ENCODE results near the gene LDHA. TPM values are rescaled to one million over a fixed set of nuclear protein-coding genes. Genes with fewer than 3 reads are reported as not detected.
A peak's percentile ranks its signal among the peaks of the same experiment; 100 is the strongest.

The LDHA gene
- total and polyA plus RNA-seq, 9 of the 15 experiments (the other 6 are each of a cell fraction or from before 2014, with no cell fraction given): 535 to 3,001 (median 926) TPM

DNA sequence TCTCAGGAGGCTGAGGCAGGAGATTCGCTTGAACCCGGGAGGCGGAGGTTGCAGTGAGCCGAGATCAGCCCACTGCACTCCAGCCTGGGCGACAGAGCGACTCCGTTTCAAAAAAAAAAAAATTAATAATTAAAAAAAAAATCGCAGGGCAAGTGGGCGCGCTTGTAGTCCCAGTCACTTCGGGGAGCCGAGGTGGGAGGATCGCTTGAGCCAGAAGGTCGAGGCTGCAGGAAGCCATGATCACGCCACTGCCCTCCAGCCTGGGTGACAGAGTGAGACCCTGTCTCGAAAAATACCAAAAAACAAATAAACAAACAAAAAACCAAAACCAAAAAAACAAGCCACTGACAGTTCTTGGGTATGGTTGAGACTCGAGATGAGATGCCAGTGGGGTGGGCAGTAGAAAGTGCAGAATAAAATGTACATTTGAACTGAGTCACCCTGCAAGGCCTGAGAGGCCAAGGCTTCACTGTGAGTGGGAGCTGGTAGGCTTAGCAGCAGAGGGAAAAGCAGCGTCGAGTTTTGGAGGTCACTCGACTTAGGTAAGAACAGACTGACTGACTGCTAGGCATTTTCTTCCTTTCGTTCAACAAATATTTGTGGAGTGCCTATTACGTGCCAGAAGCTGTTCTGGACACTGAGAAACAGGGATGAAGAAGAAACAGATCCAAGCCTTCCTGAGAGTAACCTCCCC is 635 bp upstream of the LDHA start (continued):
- TF ChIP-seq SMARCA4 (IDR thresholded peaks at IDR 0.05) (peak; percentile 16; the same call in 1 of the 2 replicates), ZNF263 (CRISPR knock-in tag; IDR thresholded peaks at IDR 0.05; ENCODE audit: borderline replicate concordance) (no peak), ETV1 (tag; conservative IDR thresholded peaks at IDR 0.05; ENCODE audit: low read depth) (0 out of 2 replicates have a peak, but pooled peaks have one; percentile 22), MEIS2 (IDR thresholded peaks at IDR 0.05; ENCODE audit: partially characterized antibody) (peak; percentile 2), ZNF311 (CRISPR knock-in tag; IDR thresholded peaks at IDR 0.05) (0 out of 2 replicates have a peak, but pooled peaks have one; percentile 17), ZNF197 (CRISPR knock-in tag; IDR thresholded peaks at IDR 0.05; ENCODE audit: low read depth) (0 out of 2 replicates have a peak, but pooled peaks have one; percentile 58), THRAP3 (IDR thresholded peaks at IDR 0.05; ENCODE audit: borderline replicate concordance) (0 out of 2 replicates have a peak, but pooled peaks have one; percentile 50), FOSL1 (tag; conservative IDR thresholded peaks at IDR 0.05) (no peak), THAP7 (CRISPR knock-in tag; IDR thresholded peaks at IDR 0.05) (no peak), ARHGAP35 (IDR thresholded peaks at IDR 0.05; ENCODE audit: partially characterized antibody) (peak; percentile 27), TAL1 (IDR thresholded peaks at IDR 0.05) (peak; percentile 5; the same call in 1 of the 2 replicates), NFIC (IDR thresholded peaks at IDR 0.05) (no peak), RBM34 (IDR thresholded peaks at IDR 0.05; ENCODE audit: borderline replicate concordance, insufficient read depth, low read length) (no peak), SP1 (CRISPR knock-in tag; IDR thresholded peaks at IDR 0.05) (no peak), CUX1 (CRISPR knock-in tag; IDR thresholded peaks at IDR 0.05) (peak; percentile 84; the same call in 1 of the 2 replicates), TAF7 (tag; IDR thresholded peaks at IDR 0.05) (0 out of 2 replicates have a peak, but pooled peaks have one; percentile 10), SMARCA5 (IDR thresholded peaks at IDR 0.05) (peak; percentile 30; the same call in 1 of the 2 replicates), FOXM1 (IDR thresholded peaks at IDR 0.05; ENCODE audit: low read depth) (0 out of 2 replicates have a peak, but pooled peaks have one; percentile 1), FOXM1 (CRISPR knock-in tag; IDR thresholded peaks at IDR 0.05; ENCODE audit: low read depth) (no peak), NFRKB (IDR thresholded peaks at IDR 0.05; ENCODE audit: low read depth) (peak; percentile 54)
